SK-N-MC (cell line): ENCODE results near the gene TEX47.

Experiments used
- DNase-seq: peaks from one replicate; pipeline ENCODE4 v3.0.0-alpha.2; 2011; ENCODE audit warnings: low read depth, low spot score
- H3K27ac ChIP-seq: fragments of 200-600 bp; sonication (generic); 2 replicates; pipeline ENCODE4 v1.5.1; 2016; ENCODE audit warnings: mixed run types
- H3K36me3 ChIP-seq: fragments of 200-600 bp; sonication (generic); 2 replicates; pipeline ENCODE4 v1.6.1; 2017; ENCODE audit warnings: antibody characterized with exemption, low read length, mixed read lengths; ENCODE audit not compliant: insufficient read depth
- H3K4me3 ChIP-seq: fragments of 200-600 bp; sonication (generic); 2 replicates; pipeline ENCODE4 v1.5.1; 2016
- H3K9ac ChIP-seq: fragments of 200-600 bp; sonication (generic); 2 replicates; pipeline ENCODE4 v1.8.0; 2017; ENCODE audit warnings: mixed run types, mixed read lengths; ENCODE audit not compliant: insufficient read length
- H3K9me3 ChIP-seq: fragments of 200-600 bp; sonication (generic); 2 replicates; pipeline ENCODE4 v1.6.1; 2017; ENCODE audit warnings: low read depth, mild to moderate bottlenecking, antibody characterized with exemption, low read length, moderate library complexity, mixed read lengths
- EZH2 ChIP-seq: fragments of 200-600 bp; sonication (generic); IDR thresholded peaks from one replicate; pipeline ENCODE4 v1.6.1; 2017; ENCODE audit warnings: antibody characterized with exemption
- FOXP2 ChIP-seq: optimal IDR thresholded peaks from 2 replicates; pipeline ENCODE3; 2011; ENCODE audit warnings: mild to moderate bottlenecking, moderate library complexity; ENCODE audit not compliant: insufficient read depth; ENCODE audit errors: extremely low read length, control extremely low read depth
- POLR2AphosphoS5 ChIP-seq: IDR thresholded peaks from 2 replicates; pipeline ENCODE4 v1.6.1; 2012; ENCODE audit warnings: mild to moderate bottlenecking, low read depth, low read length, borderline replicate concordance

The TEX47 gene

GRCh38 chr7:88791891-88792290 is 3.6 kb downstream of the TEX47 start:
- no peak for TF ChIP-seq FOXP2
- TF ChIP-seq EZH2, result no peak
- TF ChIP-seq POLR2AphosphoS5, result no peak
- no peak for DNase-seq
- no peak overlapping the region for H3K4me3 ChIP-seq
- no peak overlapping the region for H3K27ac ChIP-seq
- no peak overlapping the region for H3K9ac ChIP-seq
- no peaks in the 10 kb centered on the region for H3K9me3 ChIP-seq
- H3K36me3 ChIP-seq, result no peaks in the 10 kb centered on the region

GRCh38 chr7:88789480-88790064 is 6.0 kb downstream of the TEX47 start:
- Histone ChIP-seq H3K9ac (no peak overlapping the region), H3K36me3 (no peaks in the 10 kb centered on the region), H3K27ac (no peak overlapping the region), H3K4me3 (no peak overlapping the region), H3K9me3 (no peaks in the 10 kb centered on the region)
- TF ChIP-seq POLR2AphosphoS5 (no peak), EZH2 (no peak)
- peak; percentile 16 for DNase-seq

- Histone ChIP-seq H3K4me3 (no peak overlapping the region), H3K9ac (no peak overlapping the region), H3K36me3 (no peaks in the 10 kb centered on the region), H3K9me3 (no peaks in the 10 kb centered on the region), H3K27ac (no peak overlapping the region)
- TF ChIP-seq FOXP2 (no peak), POLR2AphosphoS5 (no peak), EZH2 (no peak)
- DNase-seq, result no peak
Measured at GRCh38 chr7:88787777-88788176, 7.8 kb downstream of the TEX47 start.

- DNase-seq, result no peak
- H3K4me3 ChIP-seq, result no peak overlapping the region
- no peaks in the 10 kb centered on the region for H3K9me3 ChIP-seq
- no peak overlapping the region for H3K9ac ChIP-seq
- H3K27ac ChIP-seq, result no peak overlapping the region
- H3K36me3 ChIP-seq, result no peaks in the 10 kb centered on the region
- TF ChIP-seq POLR2AphosphoS5, result no peak
- no peak for TF ChIP-seq FOXP2
- no peak for TF ChIP-seq EZH2
Measured at GRCh38 chr7:88775838-88776237, 19.7 kb downstream of the TEX47 start.

GRCh38 chr7:88772776-88773175 is 22.8 kb downstream of the TEX47 start:
- TF ChIP-seq FOXP2, result no peak
- TF ChIP-seq POLR2AphosphoS5, result no peak
- no peak for TF ChIP-seq EZH2
- H3K36me3 ChIP-seq, result no peaks in the 10 kb centered on the region
- no peak overlapping the region for H3K27ac ChIP-seq
- DNase-seq, result no peak
- no peak overlapping the region for H3K9ac ChIP-seq
- H3K9me3 ChIP-seq, result no peaks in the 10 kb centered on the region
- H3K4me3 ChIP-seq, result no peak overlapping the region

GRCh38 chr7:88771417-88771816 is 24.1 kb downstream of the TEX47 start:
- TF ChIP-seq FOXP2 (no peak), EZH2 (no peak), POLR2AphosphoS5 (no peak)
- no peaks in the 10 kb centered on the region for H3K9me3 ChIP-seq

GRCh38 chr7:88761779-88762178 is 33.8 kb downstream of the TEX47 start:
- H3K4me3 ChIP-seq, result no peak overlapping the region
- no peak overlapping the region for H3K9ac ChIP-seq
- DNase-seq, result no peak
- no peak overlapping the region for H3K27ac ChIP-seq
- H3K36me3 ChIP-seq, result no peaks in the 10 kb centered on the region
- no peaks in the 10 kb centered on the region for H3K9me3 ChIP-seq
- TF ChIP-seq FOXP2 (no peak), EZH2 (no peak), POLR2AphosphoS5 (no peak)

More at GRCh38 chr7:88771417-88771816, 24.1 kb downstream of the TEX47 start:
- Histone ChIP-seq H3K9ac (no peak overlapping the region), H3K27ac (no peak overlapping the region), H3K4me3 (no peak overlapping the region), H3K36me3 (no peaks in the 10 kb centered on the region)
- no peak for DNase-seq

GRCh38 chr7:88760136-88760515 is 35.4 kb downstream of the TEX47 start:
- Histone ChIP-seq H3K4me3 (no peak overlapping the region), H3K9ac (no peak overlapping the region), H3K27ac (no peak overlapping the region), H3K36me3 (no peaks in the 10 kb centered on the region), H3K9me3 (no peaks in the 10 kb centered on the region)
- no peak for DNase-seq
- TF ChIP-seq FOXP2 (no peak), POLR2AphosphoS5 (no peak), EZH2 (no peak)

- H3K9ac ChIP-seq, result no peak within 1 kb of the TSS
- no peak within 1 kb of the TSS for H3K27ac ChIP-seq
- no peak for DNase-seq
- H3K4me3 ChIP-seq, result no peak within 1 kb of the TSS
- no peaks in the 10 kb centered on the region for H3K36me3 ChIP-seq
- H3K9me3 ChIP-seq, result no peaks in the 10 kb centered on the region
- no peak for TF ChIP-seq FOXP2
- TF ChIP-seq POLR2AphosphoS5, result no peak
- TF ChIP-seq EZH2, result no peak
Measured at GRCh38 chr7:88759230-88760135, 36.1 kb downstream of the TEX47 start, which contains the start of gene ZNF804B. Gene ZNF804B (plus strand): TSS chr7:88759700. CDS start chr7:88759977, 277 bp downstream.
